HG02763 (cell line): ENCODE data around the gene CISD1.
A peak's percentile ranks its signal among the peaks of the same experiment; 100 is the strongest.
"Not testable (repeated sequence)": the region's sequence is repeated elsewhere in the genome, so short reads cannot be mapped to it uniquely, and the experiment has no call there.

Experiments
- ATAC-seq: cut with Tn5 transposase; IDR thresholded peaks from one replicate; pipeline ENCODE4 v1.9.1; 2021; ENCODE audit warnings: mild to moderate bottlenecking, moderate library complexity; ENCODE audit not compliant: unreplicated experiment

CISD1 gene

DNA sequence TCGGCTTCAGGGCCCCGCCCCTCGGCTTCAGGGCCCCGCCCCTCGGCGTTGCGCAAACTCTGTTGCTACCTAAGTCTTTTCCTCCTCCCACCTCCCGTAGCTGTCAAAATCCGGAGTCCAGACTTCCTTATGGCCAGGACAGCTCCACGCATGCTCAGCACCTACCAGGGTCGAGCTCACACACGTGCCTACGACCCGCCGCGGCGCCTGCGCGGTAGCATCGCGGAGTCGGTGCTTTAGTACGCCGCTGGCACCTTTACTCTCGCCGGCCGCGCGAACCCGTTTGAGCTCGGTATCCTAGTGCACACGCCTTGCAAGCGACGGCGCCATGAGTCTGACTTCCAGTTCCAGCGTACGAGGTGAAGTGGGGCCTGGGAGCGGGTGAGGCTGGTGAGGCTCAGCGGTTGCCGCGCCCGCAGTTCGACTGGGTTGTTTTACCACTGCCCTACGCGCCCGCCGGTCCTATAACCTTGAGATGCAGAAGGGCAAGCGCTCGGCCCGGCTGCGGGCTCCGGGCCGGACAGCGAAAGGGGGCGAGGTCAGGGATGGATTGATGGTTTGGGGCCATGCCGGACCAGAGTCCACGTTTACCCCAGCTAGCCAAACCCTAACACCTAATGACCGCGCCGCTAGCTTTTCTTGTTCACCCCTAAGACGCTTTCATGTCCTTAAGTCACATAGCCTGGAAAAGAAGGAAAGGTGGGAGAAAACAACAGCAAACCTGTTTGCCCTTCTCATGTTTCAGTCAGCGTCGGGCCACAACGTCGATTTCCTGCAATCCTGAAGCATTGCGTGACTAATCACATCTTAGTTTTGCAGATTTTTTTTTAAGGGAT, at the start of gene CISD1:
Gene CISD1, plus strand, starts transcription at position 217 of the 836 bp plus-strand sequence. Its CDS starts 112 bp downstream, at position 329.
- ATAC-seq: peak; percentile 64

DNA sequence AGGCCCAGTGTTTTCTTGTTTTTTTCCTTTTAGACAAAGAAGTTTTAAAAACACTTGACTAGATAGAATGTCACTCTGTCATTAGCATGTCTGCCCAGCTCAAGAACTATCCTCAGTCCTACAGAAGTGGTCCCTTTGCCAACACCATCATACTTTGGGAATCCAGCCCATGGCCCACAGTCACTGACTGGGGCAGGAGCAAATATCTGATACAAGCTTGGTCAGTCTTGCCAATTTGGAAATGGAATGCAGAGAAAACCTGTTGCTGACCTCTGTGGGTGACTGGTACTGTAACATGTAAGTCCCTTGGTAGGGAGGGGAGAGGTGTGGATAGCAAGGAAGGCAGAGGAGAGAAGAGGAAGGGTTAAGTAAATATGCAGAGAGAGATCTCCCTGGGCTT, 49.1 kb upstream of the CISD1 start:
- no peak for ATAC-seq

DNA sequence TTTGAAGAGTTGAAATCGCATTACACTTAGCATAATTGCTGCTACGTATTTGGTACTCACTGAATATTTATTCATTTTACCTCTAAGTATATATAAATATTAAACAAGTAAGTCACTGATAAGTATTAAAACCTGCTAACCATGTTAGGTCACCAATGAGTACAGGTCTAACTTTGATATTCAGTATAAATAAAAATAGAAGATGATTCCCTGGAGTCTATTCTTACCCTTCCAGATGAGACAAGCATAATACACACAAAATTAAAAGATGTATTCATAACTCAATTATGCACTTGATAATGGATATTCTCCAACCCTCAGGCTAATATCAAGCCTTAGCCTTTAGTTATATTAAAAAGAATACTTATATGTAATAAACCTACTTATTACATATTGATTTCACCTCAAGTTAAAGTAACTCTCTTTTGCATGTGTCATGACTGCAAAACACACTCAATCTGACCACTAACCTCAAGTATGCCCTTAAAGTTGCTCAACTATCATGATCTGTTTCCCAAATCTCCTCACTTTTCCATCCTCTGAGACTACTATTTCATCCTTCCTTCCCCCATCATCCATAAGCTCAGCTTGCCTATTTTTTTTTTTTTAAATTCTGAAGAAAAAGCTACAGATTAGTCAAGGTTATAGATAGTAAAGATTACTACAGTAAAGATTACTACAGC, 48.1 kb upstream of the CISD1 start:
- no peak for ATAC-seq

DNA sequence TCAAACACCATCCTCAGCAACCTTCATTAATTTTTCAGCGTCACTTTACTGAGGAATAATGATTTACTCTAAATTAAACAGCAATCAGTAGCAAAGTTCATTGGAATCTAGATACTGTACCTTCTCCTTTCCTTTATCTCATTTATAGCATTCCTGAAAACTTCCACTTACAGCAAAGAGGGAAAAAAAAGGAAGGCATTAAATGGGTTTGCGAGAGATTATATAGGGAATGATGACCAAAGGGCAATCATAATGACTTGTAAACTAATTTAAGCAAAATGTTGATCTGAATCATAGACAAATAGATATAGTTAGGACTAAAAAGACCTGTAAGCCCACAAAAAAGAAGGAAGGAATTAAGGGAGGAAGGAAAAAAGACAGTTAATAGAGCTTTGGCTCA, 43.3 kb upstream of the CISD1 start:
- ATAC-seq: no peak

DNA sequence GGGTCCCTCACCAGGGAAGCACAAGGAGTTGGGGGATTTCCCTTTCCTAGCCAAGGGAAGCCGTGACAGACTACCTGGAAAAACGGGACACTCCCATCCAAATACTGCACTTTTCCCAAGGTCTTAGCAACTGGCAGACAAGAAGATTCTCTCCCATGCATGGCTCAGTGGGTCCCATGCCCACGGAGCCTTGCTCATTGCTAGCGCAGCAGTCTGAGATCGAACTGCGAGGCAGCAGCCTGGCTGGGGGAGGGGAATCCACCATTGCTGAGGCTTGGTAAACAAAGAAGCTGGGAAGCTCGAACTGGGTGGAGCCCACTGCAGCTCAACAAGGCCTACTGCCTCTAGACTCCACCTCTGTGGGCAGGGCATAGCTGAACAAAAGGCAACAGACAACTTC, 39.1 kb upstream of the CISD1 start:
- ATAC-seq: not testable (repeated sequence)

DNA sequence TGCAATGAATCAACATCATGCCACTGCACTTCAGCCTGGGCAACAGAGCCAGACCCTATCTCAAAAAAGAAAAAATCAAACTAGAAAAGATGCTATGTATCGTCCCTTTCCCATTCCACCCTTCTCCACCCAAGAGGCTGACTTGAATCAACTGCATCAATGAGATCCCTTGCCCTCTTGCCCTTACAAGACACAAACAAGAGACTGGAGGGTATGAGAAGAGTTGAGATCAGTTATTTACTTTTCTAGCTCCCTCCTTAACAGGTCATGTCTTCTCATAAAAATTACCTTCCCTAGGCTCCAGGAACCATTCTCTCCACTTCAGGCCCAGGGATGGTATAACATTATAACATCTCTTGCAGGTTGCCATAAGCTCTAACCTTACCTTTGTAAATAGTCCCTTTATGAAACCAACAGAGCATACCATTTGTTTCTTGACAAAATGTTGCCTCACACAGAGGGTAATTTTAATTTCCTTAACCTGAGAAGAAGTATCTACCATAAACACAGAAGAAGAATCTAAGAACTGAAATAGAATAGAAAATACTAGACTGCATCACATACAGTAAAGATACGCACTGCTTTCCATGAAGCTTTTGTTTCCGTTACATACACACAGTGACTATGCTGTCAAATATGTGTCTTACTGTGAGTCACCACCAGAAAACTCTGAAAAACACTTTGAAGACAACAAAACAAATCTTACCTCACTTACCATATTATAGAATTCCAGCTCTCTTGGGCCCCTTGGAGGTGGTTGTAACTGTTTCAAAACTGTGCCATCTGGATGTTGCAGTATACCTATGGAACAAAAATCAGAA, 31.7 kb upstream of the CISD1 start:
- ATAC-seq: no peak

DNA sequence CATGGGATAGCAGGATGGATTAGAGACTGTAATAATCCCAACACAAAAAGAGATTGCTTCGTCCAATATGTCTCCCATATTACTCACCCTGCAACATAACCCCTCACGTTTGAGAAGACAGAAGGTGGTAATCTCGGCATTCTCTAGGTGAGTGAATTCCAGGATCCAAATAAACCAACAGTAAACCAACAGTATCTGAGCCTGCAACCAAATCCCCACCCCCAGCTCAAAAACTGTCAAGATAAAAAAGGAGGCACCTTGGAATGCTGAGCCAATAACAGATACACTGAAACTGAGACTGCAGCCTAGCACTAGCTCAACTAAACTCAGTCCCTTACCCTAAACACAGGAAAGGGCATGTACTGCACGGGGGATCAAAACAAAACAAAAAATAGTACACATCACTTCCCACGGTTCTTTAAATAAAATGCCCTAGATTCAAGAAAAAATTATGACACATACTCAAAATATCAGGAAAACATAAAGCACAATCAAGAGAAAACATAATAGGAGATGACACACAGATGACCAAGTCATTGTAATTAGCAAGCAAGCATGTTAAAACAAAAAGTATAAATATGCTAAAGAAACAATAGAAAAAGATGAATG, 29.3 kb upstream of the CISD1 start:
- ATAC-seq: no peak

DNA sequence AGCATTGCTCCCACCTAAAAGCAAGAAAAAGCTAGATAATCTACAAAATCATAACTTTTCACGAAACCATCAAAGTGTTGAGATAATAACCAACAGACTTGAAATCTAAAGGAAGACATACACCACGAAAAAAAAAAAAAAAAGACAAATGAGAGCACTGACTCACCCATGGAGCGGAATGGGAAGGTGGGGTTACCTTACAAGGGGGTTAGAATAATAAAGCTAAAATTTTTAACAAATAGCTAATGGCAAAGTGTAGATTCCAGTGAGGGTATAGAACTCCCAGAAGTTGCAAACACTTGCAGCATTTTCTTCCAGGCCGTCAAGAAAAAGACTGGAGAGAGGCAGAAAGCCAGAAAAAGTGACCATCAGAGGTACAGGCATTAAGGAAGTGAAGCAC, 28.4 kb upstream of the CISD1 start:
- no peak for ATAC-seq

DNA sequence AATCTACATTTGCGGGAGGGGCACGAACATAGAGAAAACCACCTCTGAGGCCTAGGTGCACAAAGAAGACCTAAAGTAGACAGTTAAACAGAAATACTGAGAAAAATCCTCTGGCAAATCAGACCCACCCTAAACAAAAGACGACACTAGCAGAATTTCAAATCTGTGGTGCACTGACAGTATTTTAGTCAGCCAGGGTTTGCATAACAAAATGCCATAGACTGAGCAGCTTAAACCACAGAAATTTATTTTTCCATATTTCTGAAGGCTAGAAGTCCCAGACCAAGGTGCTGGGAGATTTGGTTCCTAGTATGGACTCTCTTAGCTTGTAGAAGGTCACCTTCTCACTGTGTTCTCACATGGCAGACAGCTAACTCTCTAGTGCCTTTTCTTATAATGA, 27.6 kb upstream of the CISD1 start:
- no peak for ATAC-seq

DNA sequence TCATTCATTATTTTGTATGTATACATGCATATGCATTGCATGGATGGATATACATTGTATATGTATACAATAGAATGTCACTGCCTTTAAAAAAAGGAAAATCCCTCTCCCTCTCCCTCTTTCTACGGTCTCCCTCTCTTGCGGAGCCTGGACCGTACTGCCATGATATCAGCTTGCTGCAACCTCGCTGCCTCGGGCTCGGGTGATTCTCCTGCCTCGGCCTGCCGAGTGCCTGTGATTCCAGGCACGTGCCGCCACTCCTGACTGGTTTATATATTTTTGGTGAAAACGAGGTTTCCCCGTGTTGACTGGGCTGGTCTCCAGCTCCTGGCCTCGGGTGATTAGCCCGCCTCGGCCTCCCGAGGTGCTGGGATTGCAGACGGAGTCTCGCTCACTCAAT, 25.7 kb upstream of the CISD1 start:
- ATAC-seq: no peak

DNA sequence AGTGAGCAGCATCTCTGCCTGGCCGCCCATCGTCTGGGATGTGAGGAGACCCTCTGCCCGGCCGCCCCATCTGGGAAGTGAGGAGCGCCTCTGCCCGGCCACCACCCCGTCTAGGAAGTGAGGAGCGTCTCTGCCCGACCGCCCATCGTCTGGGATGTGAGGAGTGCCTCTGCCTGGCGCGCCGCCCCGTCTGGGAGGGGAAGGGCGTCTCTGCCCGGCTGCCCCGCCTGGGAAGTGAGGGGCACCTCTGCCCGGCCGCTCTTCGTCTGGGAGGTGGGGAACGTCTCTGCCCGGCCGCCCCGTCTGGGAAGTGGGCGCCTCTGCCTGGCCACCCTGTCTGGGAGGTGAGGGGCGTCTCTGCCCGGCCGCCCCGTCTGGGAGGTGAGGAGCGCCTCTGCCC, 25.2 kb upstream of the CISD1 start:
- ATAC-seq: not testable (repeated sequence)

DNA sequence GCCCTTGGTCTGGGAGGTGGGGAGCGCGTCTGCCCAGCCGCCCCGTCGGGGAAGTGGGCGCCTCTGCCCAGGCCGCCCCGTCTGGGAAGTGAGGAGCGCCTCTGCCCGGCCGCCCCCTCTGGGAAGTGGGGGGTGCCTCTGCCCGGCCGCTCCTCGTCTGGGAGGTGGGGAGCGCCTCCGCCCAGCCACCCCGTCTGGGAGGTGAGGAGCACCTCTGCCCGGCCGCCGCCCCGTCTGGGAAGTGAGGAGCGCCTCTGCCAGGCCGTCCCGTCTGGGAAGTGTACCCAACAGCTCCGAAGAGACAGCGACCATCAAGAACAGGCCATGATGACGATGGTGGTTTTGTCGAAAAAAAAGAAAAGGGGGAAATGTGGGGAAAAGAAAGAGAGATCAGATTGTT, 24.7 kb upstream of the CISD1 start:
- ATAC-seq: not testable (repeated sequence)

DNA sequence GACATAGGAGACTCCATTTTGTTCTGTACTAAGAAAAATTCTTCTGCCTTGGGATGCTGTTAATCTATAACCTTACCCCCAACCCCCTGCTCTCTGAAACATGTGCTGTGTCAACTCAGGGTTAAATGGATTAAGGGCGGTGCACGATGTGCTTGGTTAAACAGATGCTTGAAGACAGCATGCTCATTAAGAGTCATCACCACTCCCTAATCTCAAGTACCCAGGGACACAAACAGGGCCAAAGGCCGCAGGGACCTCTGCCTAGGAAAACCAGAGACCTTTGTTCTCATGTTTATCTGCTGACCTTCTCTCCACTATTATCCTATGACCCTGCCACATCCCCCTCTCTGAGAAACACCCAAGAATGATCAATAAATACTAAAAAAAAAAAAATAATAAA, 24.3 kb upstream of the CISD1 start:
- ATAC-seq: not testable (repeated sequence)

DNA sequence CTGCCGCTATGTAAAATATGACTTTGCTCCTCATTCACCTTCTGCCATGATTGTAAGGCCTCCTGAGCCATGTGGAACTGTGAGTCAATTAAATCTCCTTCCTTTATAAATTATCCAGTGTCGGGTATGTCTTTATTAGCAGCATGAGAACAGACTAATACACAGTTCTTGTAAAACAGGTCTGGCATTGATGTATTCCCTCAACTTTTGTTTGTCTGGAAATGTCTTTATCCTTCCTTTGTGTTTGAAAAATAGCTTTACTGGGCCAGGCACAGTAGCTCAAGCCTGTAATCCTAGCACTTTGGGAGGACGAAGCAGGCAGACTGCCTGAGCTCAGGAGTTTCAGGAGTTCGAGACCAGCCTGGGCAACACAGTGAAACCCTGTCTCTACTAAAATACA, 15.8 kb upstream of the CISD1 start:
- no peak for ATAC-seq

DNA sequence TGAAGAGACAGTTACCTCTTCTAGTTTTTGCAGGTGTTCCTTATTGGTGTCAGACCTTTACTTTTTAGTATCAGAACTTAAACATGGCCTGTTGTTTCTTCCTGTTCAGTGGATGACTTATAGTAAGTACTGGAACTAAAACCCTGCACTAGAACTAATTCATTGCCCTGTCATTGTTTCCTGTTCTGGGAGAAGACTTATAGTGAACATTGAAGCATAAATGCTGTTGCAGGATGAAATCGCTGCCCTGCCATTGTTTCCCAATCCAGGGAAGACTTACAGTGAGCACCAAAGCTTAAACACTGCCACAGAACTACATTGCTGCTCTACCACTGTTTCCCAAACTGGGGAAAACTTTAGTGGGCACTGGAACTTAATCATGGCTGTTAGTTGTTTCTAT, 14.3 kb upstream of the CISD1 start:
- no peak for ATAC-seq

DNA sequence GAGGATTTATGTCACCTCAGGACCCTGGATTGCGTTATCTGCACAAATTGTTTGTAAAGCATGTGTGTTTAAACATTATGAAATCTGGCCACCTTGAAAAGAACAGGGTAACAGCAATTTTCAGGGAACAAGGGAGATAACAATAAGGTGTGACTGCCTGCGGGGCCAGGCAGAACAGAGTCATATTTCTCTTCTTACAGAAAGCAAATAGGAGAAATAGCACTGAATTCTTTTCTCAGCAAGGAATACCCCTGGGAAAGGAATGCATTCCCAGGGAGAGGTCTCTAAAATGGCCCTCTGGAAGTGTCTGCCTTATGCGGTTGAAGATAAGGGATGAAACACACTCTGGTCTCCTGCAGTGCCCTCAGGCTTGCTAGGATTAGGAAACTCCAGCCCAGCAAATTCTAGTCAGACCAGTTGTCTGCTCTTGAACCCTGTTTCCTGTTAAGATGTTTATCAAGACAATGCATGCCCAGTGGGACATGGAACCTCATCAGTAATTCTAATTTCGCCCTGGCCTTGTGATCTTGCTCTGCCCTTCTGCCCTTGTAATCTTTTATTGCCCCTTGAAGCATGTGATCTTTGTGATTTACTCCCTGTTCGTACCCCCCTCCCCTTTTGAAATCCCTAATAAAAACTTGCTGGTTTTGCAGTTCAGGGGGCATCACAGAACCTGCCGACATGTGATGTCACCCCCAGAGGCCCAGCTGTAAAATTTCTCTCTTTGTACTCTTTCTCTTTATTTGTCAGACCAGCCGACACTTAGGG, 12.8 kb upstream of the CISD1 start:
- ATAC-seq: not testable (repeated sequence)

DNA sequence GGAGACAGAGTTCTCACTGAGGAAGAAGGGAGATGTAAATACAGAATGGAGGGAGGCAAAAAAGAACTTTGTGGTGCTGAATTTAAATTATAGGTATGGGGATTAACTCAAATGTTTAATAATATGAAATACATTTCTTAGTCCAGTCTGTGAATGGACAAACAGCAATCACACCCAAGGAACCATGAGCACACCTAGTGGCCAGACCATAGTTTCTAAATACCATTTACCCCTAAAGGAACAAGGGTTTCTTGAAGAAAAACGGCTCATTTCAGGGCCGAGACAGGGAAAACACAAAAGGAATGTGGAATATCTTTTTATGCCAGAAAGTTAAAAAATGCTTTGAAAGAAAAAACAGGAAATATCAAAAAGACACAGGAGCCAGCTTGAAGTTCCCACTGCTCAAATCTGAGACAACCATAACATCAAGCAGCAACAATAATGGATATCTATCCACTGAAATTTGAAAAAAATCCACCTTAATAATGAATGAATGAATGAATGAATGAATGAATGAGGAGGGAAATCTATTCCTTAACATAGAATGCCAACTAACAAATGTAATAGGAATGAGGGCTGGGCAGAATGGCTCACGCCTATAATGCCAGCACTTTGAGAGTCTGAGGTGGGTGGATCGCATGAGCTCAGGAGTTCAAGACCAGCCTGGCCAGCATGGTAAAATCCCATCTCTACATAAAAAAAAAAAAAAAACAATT, 9.8 kb upstream of the CISD1 start:
- ATAC-seq: no peak

DNA sequence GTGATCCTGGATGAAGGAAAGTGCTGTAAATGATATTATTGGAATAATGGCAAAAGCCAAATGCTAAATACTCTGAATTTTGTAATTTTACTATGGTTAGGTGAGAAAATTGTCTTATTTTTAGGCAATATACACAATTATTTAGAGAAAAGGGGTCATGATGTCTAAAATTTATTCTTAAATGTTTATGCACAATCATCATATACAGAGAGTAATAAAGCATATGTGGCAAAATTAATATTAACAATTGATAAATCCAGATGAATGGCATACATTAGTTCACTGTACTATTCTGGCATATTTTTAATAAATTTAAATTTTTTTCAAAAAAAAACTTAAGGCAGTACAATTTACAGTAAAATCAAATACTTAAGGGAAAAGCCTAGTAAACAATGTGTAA, 8.6 kb upstream of the CISD1 start:
- no peak for ATAC-seq

DNA sequence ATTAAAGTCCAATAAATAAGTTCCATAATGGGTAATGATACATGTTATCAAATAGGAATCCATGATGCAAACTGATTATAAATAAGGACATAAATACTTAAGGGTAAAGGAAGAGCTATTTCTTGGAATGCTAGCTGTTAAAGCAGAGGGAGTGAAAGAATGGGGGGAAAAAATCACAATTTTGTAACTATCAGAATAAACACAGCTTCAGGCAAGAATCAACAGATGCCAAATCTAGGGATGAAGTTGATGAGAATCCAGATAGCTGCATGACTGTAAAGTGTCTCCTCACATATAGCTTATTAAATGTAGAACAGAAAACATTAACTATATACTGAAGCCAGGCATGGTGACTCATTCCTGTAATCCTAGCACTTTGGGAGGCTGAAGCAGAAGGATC, 6.2 kb upstream of the CISD1 start:
- ATAC-seq: no peak

DNA sequence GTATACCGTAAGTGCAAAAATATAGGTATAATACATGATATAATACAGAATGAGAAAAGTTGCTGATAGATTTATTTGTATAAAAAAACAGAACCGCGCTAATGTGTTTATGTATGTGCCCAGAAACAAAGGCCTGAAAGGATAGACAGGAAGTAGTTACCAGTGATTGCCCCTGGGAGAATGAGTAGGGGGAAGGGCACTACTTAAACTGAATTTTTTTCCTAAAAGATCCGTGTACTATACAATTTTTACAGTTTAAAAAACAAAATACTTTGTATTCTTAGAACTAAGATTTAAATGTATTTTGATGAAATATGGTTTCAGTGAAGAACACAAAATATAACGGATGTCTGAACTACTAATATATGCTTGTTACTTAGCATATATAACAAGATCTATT, 4.2 kb upstream of the CISD1 start:
- no peak for ATAC-seq
